M059J (cell line): ENCODE data around the gene CTRB2. TPM values are rescaled to one million over a fixed set of nuclear protein-coding genes. Genes with fewer than 3 reads are reported as not detected.
"Not testable (repeated sequence)": the region's sequence is repeated elsewhere in the genome, so short reads cannot be mapped to it uniquely, and the experiment has no call there.

ENCODE experiments used
- DNase-seq: peaks from one replicate; pipeline ENCODE4 v3.0.0-alpha.2; 2012; ENCODE audit warnings: low read depth
- total RNA-seq: library from RNA; depleted of rRNA; stranded (reverse); fragments of >200 nt; shearing (Covaris generic); gene quantifications from 2 replicates; pipeline ENCODE4 v1.2.3, GENCODE V29; 2014

The CTRB2 gene
- total RNA-seq, 1 experiment from 2014 or later: not detected

GRCh38 chr16:75205961-75206748 is 806 bp downstream of the CTRB2 start:
- not testable (repeated sequence) for DNase-seq

GRCh38 chr16:75205438-75205837 is 1.5 kb downstream of the CTRB2 start:
- not testable (repeated sequence) for DNase-seq

DNA sequence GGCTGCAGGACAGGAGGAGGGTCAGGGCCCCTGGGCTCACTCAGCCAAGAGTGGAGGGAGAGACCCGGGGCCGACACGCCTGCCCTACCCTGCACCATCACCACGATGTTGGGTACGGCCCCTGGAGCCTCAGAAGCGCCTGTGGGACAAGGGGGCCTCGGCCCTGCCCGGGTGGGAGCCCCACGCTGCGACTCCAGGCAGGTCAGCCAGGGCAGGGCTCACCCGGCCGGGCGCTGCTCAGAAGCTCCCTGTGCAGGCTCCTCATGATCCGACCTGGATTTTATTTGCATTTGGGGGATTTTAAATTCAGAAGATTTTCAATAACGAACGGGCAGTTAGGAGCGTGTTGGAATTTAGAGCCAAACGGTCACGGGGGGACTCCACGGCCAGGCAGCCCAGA is 2.1 kb downstream of the CTRB2 start:
- DNase-seq: not testable (repeated sequence)

DNA sequence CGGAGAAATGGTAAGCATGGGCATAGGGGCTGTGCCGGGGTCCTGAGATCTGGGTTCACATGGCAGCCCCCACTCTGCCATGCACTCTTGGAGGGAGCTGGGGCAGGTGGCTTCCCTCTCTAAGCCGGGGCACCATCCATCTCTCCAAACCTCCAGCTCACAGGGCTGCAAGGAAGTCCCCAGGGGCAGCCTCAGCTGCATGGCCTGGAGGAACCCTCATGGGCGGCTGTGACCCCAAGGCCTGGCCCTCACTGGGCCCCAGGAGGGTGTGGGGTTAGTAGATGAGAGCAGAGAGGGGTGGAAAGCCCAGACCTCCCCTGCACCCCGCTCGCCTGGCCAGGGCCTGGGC is 2.6 kb downstream of the CTRB2 start:
- no peak for DNase-seq

- no peak for DNase-seq
Observed at GRCh38 chr16:75203667-75204409, 3.1 kb downstream of the CTRB2 start.

GRCh38 chr16:75203096-75203495 is 3.9 kb downstream of the CTRB2 start:
- no peak for DNase-seq

- DNase-seq: no peak
Observed at GRCh38 chr16:75202069-75202590, 4.8 kb downstream of the CTRB2 start.

DNA sequence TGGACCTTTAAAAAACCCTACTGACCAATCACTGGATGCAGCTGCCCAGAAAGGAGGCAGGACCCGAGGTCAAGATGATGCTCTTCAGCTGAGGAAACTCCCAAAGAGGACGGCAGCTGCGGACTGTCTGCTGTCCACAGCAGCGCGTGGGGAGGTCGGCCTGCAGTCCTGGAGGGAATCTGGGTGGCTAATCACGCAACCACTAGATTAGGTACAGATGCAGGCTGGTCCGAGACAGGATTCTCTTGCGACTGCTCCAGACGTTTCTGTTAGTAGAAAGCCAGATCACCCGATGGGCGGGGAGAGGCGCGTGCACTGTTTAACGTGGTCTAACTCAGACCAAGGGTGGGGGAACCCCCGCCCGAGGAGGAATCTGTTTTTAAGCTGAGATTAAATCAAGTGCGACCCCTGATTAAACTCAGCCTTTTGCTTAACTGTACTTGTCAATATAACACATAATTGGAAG is 8.8 kb downstream of the CTRB2 start:
- DNase-seq: no peak

DNA sequence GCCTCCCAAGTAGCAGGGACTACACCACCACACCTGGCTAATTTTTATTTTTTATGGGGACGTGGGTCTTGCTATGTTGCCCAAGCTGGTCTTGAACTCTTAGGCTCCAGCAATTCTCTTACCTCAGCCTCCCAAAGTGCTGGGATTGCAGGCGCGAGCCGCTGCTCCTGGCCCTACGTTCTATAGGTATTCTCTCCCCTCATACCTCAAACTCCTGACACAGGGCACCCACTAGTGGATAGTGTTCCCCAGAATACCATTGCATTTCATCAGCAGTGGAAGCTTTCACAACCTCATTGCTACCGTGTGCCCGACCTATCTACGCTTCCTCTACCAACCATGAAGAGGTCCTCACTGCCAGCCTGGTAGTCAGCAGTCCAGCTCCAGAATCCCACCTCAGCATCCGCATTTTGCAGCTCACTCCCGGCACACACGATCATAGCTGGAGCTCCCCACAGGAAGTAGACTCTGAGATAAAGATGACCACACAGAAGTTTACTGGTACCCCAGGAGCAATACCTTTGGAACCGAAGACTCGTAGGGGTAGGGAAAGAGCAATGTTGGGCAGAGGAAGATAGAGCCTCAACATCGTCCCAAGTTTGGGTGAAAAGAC is 9.3 kb downstream of the CTRB2 start:
- no peak for DNase-seq

DNA sequence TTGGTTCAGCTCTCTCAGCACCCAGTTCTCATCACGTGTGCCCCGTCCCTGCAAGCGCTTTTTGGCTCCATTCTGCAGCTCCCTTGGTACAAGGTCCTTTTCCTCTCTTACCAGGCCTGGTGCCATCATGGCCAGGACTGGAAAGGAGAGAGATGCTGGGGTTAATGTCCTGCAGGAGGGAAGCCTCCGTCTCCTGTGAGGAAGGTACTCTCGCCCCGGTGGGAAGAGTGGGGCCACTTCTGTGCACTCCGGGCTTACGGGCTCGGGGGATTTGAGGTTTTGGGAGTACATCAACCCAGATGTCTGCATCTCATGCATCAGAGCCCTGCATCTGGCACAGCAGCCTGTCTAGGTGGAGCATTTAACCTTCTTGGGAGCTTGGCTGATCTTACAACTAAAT is 10.1 kb downstream of the CTRB2 start:
- DNase-seq: no peak

GRCh38 chr16:75195811-75196790 is 10.9 kb downstream of the CTRB2 start:
- DNase-seq: no peak

DNA sequence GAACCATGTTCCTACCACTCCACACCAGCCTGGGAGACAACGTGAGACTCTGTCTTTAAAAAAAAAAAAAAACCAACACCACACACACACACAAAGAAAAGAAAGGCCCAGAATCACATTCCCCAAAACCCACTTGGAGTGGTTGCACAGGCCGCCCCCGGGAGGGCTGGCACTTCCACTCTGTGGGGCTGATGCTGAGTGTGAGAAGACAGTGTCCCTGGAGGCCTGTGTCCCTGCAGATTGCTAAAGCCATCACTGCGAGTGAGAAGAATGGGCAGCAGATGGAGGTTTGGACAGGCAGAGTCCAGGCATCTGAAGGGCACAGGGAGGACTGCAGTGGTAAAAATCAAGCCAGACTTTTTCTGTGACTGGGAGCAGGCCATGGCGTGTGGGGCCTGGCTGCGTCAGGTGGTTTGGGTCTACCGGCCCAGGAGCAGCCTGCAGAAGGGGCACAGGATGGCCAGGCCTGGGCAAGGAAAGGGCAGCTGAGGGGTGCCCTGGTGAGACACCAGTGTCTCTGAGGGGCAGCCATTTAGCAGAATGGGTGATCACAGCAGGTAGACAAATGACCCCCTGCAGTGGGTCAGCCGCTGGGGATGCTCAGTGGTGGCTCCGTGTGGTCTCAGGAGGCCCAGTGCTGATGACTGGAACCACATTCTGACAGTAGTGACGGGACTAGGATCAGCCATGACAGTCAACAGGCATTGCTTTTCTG is 13.1 kb downstream of the CTRB2 start:
- no peak for DNase-seq

GRCh38 chr16:75193265-75193650 is 13.7 kb downstream of the CTRB2 start:
- no peak for DNase-seq

DNA sequence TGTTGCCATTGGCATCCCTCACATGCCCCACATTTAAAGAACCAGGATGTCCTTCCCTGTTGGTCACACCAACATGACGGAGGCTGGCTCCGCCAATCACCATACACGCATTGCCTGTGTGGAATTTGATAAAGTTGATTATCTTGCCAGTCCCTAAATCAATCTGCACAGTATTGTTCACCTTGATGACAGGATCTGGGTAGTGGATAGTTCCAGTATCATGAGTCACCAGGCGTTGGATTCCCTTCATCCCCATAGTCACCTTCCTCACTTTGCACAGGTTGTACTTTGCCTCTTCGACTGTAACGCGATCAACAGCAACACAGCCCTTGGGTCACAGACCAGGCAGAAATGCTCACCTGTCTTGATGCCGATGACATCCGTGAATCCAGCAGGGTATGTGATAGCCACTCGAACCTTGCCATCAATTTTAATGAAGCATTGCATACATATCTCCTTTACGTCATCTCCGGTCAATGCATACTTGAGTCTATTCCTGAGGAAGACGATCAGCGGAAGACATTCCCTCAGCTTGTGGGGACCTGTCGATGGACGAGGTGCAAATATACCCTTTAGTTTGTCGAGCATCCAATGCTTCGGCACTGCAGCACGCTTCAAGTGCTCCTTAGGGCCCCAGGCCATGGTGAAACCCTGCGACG is 14.2 kb downstream of the CTRB2 start:
- no peak for DNase-seq

- DNase-seq: no peak
Observed at GRCh38 chr16:75189638-75190245, 17.2 kb downstream of the CTRB2 start.

- no peak for DNase-seq
Observed at GRCh38 chr16:75188832-75189477, 18.0 kb downstream of the CTRB2 start.

GRCh38 chr16:75181630-75182029 is 25.3 kb downstream of the CTRB2 start:
- DNase-seq: no peak

GRCh38 chr16:75179208-75179607 is 27.8 kb downstream of the CTRB2 start:
- DNase-seq: no peak

DNA sequence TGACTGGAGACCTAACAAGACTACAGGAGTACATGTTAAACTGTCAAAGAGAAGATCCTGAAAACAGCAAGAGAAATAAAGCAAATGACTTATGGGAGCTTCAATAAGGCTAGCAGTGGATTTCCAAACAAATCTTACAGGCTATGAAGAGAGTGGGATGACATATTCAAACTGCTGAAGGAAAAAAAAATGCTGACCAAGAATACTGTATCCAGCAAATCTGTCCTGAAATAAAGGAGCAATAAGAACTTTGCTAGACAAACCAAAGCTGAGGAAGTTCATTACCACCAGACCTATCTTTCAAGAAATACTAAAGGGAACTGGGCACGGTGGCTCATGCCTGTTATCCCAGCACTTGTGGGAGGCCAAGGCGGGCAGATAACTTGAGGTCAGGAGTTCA is 30.0 kb downstream of the CTRB2 start:
- no peak for DNase-seq
